ENCODE data around the gene INSRR. TPM values are rescaled to one million over a fixed set of nuclear protein-coding genes. Genes with fewer than 3 reads are reported as not detected.

INSRR gene
- total RNA-seq, 4 donors from 2014 or later, result not detected

DNA sequence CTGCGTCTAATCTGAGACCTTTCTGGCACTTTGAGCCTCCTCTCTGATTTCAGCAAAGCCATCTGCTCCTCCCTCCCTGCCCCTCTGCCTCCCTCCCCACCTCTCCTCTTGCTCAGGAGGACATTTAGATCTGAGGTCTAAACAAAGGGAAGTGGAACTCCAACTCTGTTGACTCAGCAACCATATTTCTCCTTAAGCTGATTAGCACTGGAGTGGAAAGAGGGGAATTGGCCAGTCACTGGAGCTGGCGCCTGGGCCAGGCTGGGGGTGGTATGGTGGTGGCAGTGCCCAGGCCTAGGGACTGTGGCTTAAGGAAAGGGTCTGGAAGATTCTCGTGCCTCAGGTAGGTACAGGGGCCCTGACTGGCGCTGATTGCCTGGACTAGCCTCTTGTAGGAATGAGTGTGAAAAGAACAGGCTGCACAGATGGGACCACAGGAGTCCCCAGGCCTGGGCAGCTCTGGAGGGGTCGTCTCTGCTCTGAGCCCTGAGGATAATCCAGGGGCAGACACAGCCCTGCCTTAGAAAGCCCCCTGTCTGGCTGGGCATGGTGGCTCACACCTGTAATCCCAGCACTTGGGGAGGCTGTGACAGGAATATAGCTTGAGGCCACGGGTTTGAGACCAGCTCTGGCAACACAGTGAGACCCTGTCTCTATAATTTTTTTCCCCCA lies 54.2 kb downstream of the INSRR start:
- 74% methylated on average over 6 of the region's 6 CpGs for WGBS
- Histone ChIP-seq H3K36me3 (peaks cover 23% of the 10 kb centered on the region), H3K4me1 (peaks cover 26% of the 10 kb centered on the region), H3K27ac (no peak overlapping the region), H3K9me3 (no peaks in the 10 kb centered on the region), H3K27me3 (no peaks in the 10 kb centered on the region), H3K4me3 (no peak overlapping the region)
- no peak for DNase-seq (ENCODE audit: low spot score in 2 of 2)
- TF ChIP-seq, protein P1, sequence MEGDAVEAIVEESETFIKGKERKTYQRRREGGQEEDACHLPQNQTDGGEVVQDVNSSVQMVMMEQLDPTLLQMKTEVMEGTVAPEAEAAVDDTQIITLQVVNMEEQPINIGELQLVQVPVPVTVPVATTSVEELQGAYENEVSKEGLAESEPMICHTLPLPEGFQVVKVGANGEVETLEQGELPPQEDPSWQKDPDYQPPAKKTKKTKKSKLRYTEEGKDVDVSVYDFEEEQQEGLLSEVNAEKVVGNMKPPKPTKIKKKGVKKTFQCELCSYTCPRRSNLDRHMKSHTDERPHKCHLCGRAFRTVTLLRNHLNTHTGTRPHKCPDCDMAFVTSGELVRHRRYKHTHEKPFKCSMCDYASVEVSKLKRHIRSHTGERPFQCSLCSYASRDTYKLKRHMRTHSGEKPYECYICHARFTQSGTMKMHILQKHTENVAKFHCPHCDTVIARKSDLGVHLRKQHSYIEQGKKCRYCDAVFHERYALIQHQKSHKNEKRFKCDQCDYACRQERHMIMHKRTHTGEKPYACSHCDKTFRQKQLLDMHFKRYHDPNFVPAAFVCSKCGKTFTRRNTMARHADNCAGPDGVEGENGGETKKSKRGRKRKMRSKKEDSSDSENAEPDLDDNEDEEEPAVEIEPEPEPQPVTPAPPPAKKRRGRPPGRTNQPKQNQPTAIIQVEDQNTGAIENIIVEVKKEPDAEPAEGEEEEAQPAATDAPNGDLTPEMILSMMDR (IDR thresholded peaks at IDR 0.05), result no peak
- no peak for TF ChIP-seq POLR2AphosphoS5 (IDR thresholded peaks at IDR 0.05)
- TF ChIP-seq EP300 (IDR thresholded peaks at IDR 0.05), result no peak
- no peak for TF ChIP-seq POLR2A (IDR thresholded peaks at IDR 0.05)

- no peak overlapping the region for H3K4me3 ChIP-seq
- TF ChIP-seq POLR2AphosphoS5 (IDR thresholded peaks at IDR 0.05), result no peak
- no peak for TF ChIP-seq EP300 (IDR thresholded peaks at IDR 0.05)
- TF ChIP-seq POLR2A (IDR thresholded peaks at IDR 0.05), result no peak
- TF ChIP-seq, protein P1 (IDR thresholded peaks at IDR 0.05), result no peak
- DNase-seq (ENCODE audit: low spot score in 2 of 2), result no peak
- no peaks in the 10 kb centered on the region for H3K27me3 ChIP-seq
- H3K27ac ChIP-seq, result no peak overlapping the region
- H3K36me3 ChIP-seq, result peaks cover 29% of the 10 kb centered on the region
- H3K9me3 ChIP-seq, result no peaks in the 10 kb centered on the region
- H3K4me1 ChIP-seq, result peaks cover 26% of the 10 kb centered on the region
- 73% methylated on average over 3 of the region's 3 CpGs for WGBS
These were observed 54.9 kb downstream of the INSRR start for GRCh38 chr1:156804026-156804425.

- DNase-seq (ENCODE audit: low spot score in 2 of 2), result no peak
- no peak for TF ChIP-seq POLR2A (IDR thresholded peaks at IDR 0.05)
- TF ChIP-seq POLR2AphosphoS5 (IDR thresholded peaks at IDR 0.05), result no peak
- TF ChIP-seq, protein P1 (IDR thresholded peaks at IDR 0.05), result no peak
- TF ChIP-seq EP300 (IDR thresholded peaks at IDR 0.05), result no peak
- peaks cover 36% of the 10 kb centered on the region for H3K36me3 ChIP-seq
- H3K4me3 ChIP-seq, result no peak overlapping the region
- 90% methylated on average over 9 of the region's 13 CpGs for WGBS
- H3K27ac ChIP-seq, result no peak overlapping the region
- H3K4me1 ChIP-seq, result peaks cover 26% of the 10 kb centered on the region
- H3K27me3 ChIP-seq, result no peaks in the 10 kb centered on the region
- no peaks in the 10 kb centered on the region for H3K9me3 ChIP-seq
These were observed 55.6 kb downstream of the INSRR start for GRCh38 chr1:156803086-156803851.

GRCh38 chr1:156802421-156802935 lies 56.4 kb downstream of the INSRR start:
- no peaks in the 10 kb centered on the region for H3K27me3 ChIP-seq
- WGBS, result 100% methylated on average over 8 of the region's 8 CpGs
- H3K9me3 ChIP-seq, result no peaks in the 10 kb centered on the region
- DNase-seq (ENCODE audit: low spot score in 2 of 2), result peak in 1 of 2 donors; percentile 38
- no peak overlapping the region for H3K27ac ChIP-seq
- TF ChIP-seq EP300 (IDR thresholded peaks at IDR 0.05) (no peak), POLR2AphosphoS5 (IDR thresholded peaks at IDR 0.05) (no peak)
- peaks cover 26% of the 10 kb centered on the region for H3K4me1 ChIP-seq
- H3K36me3 ChIP-seq, result peaks cover 44% of the 10 kb centered on the region
- H3K4me3 ChIP-seq, result no peak overlapping the region

DNA sequence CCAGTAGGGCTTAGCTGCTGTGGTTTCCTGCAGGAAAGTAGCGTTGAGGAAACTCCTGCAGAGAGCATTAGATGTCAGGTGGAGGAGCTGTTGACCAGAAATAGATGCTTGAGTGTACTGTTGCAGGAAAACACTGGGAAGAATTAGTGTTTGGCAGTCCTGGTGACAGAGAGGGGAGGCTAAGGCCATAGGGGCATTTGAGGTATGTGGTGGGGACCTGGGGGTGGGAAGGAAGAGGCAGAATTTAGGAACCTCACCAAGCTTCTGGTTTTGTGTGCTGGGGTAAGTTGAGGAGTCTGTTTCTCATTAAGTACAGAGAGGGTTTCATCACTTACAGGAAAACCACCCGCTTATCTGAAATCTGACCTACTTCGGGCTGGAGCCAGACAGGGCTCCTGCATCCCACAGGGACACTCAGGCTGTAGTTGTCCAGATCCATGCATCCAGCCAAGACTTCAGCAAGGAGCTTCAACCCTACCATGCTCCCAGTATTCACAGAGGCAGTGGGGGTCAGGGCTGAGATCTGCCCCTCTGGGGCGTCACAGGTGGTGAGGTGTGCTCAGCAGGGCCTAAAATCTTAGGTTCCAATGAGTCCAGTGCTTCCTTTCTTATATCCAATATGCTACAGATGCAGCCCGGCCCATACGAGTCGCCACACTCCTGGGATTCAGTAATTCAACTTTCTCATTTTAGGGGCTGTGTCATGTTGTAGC lies 57.4 kb downstream of the INSRR start:
- Histone ChIP-seq H3K9me3 (no peaks in the 10 kb centered on the region), H3K27ac (no peak overlapping the region), H3K4me3 (no peak overlapping the region), H3K36me3 (peaks cover 53% of the 10 kb centered on the region), H3K27me3 (no peaks in the 10 kb centered on the region), H3K4me1 (peaks cover 23% of the 10 kb centered on the region)
- no peak for DNase-seq (ENCODE audit: low spot score in 2 of 2)
- TF ChIP-seq POLR2A (IDR thresholded peaks at IDR 0.05), result no peak
- TF ChIP-seq POLR2AphosphoS5 (IDR thresholded peaks at IDR 0.05), result no peak
- no peak for TF ChIP-seq EP300 (IDR thresholded peaks at IDR 0.05)
- TF ChIP-seq, protein P1 (IDR thresholded peaks at IDR 0.05), result no peak
- WGBS, result 55% methylated on average over 6 of the region's 7 CpGs

All from suprapubic skin (tissue), 4 donors.